COR-L47 (cell line): ENCODE results near the gene SLC35B2.
A peak's percentile ranks its signal among the peaks of the same experiment; 100 is the strongest.

ENCODE experiments used
- DNase-seq: peaks from one replicate; lab custom pipeline; 2025; lab: John Stamatoyannopoulos, UW

Gene SLC35B2

DNA sequence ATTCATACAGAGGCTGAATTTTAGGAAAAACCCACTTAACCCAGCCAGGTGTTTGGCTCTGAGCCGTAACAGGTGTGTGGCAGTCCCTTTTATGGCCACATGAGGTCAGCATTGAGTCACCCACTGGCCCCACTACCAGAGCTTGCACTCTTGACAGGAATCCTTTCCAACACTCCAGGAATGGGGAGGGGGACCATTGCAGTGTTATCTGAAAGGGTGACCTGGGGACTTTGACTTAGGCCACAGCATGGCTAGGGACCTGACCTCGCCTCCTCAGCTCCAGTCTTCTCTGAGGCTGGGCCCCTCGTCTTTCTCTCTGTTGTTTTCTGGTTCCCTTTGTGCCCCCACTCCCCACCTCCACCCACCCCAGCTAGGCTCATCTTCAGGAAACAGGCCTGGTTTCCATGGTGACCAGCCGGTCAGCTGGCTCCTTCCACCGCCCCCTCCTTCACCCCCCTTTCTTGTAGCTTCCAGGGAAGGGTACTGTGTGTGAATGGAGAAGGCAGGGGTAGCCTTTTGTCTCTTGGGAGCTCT, 10.8 kb upstream of the SLC35B2 start:
- peak; percentile 63 for DNase-seq

DNA sequence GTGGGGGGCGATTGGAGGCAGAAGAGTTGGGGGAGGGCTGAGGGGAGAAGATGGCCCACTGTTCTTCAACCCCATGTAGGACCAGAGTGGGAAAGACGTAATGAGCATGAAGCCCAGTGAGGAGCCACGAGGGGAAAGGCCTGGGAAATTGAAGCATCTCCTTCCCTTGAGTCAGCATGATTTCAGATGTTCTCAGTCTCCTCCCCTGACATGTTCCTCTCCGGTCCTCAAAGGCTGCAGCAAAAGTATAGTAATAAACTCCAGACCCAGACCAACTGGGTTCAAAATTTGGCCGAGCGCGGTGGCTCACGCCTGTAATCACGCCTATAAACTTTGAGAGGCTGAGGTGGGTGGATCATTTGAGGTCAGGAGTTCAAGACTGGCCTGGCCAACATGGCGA, 9.9 kb upstream of the SLC35B2 start:
- DNase-seq, result no peak

DNA sequence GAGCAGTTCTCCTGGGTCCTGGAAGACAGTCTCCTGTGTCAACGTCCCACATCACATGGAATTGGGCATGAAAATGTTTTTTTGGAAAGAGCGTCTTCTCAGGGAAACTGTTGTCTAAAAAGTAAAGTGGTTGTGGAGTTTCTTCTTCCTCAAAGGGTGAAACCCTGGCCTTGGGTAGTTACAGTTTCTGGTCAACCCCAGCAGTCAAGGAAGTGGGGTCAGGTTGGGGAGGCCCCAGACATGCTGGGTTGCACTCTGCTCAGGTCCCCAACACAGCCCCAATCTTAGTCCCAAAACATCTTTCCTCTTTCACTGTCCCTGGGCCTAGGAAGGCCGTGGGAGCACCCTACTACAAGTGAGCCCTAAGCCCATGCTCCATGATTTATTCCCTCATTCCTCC, 9.0 kb upstream of the SLC35B2 start:
- no peak for DNase-seq

DNA sequence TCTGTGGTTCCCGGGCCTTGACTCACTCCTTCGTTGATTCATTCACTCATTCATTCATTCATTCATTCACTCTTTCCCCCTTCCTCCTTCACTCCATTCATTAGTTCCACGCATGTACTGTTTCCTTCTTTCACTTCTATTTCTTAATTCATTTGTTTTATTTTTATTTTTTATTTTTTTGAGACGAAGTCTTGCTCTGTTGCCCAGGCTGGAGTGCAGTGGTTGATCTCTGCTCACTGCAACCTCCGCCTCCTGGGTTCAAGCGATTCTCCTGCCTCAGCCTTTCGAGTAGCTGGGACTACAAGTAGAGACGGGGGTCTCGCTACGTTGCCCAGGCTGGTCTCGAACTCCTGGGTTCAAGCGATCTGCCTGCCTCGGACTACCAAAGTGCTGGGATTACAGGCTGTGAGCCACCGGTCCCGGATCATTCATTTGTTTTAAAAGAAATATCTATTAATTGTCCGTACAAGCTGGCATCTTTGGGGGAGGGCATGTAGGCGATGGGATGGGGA, 8.4 kb upstream of the SLC35B2 start:
- DNase-seq, result no peak

DNA sequence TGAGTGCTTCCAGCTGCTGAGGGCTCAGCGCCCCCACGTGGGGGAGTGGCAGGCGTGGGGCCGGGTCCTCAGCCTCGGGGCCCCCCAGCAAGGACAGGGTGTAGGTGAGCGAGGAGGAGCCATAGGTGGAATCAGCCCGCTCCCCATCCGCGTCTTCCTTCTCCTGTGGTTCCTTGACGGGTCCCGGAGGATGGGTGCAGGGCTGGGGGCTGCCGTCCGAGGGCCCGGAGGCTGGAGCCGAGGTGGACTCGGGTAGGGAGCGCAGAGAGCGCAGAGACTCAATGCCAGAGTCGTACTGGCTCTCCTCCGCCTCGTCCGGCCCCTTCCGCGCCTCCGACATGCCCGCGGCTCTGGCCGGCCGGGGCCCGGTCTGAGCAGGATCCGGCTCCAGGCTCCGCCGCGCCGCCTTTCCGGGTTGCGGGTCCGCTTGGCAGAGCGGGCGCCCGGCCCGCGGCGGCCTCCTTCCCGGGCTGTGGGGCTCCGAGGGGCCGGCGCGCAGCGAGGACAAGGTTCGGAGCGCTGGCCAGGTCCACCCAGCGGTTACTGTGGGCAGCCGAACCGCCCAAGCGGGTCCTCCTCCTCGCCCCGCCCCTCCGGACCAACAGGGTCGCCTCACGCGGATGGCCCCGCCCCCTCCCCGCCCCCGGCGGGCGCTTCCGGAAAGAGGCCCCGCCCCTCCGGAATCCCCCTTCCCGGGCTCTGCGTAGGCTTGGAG, 7.8 kb upstream of the SLC35B2 start, which contains the start of gene NFKBIE:
Gene NFKBIE (minus strand): TSS at position 545 of the 715 bp plus-strand sequence. CDS start 205 bp downstream, at position 340.
- DNase-seq, result peak; percentile 87

DNA sequence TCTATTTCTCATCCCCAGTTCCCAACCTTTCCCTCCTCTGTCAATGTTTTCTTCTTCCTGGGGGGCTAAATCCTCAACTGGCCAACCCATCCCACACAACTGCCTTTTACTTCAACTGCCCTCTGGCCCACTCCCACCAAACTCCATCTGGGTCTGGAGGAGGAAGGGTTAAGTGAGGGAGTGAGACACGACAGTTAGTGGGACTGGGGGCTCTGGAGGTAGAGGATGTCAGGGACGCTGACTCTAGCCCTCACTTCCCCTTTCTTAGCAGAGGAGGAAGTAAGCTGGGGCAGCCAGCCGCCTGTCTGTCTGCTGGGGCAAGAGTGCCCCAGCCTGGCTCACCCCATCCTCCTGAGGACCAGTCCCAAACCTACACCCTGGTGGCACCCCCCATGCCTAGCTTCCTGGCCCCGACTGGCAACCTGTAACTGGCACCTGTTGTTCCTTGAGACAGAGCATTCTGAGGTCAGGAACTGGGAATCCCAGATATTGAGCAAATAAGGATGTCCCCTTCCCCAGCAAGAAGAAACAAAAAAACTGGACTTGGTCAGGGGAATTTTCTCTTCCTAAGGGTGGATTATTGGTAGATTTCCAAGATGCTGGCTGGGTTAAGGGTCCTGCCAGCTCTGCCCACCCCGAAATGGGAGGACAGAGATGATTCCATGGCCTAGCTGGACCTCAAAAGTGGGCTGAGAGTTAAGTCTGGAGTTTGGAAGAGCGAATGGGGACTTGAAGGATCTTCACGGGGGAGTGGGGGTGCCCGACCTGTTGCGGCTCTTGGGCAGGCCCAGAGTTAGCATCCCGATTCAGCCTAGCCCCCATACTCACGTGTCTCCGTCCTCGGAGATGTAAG, 7.1 kb upstream of the SLC35B2 start:
- no peak for DNase-seq

DNA sequence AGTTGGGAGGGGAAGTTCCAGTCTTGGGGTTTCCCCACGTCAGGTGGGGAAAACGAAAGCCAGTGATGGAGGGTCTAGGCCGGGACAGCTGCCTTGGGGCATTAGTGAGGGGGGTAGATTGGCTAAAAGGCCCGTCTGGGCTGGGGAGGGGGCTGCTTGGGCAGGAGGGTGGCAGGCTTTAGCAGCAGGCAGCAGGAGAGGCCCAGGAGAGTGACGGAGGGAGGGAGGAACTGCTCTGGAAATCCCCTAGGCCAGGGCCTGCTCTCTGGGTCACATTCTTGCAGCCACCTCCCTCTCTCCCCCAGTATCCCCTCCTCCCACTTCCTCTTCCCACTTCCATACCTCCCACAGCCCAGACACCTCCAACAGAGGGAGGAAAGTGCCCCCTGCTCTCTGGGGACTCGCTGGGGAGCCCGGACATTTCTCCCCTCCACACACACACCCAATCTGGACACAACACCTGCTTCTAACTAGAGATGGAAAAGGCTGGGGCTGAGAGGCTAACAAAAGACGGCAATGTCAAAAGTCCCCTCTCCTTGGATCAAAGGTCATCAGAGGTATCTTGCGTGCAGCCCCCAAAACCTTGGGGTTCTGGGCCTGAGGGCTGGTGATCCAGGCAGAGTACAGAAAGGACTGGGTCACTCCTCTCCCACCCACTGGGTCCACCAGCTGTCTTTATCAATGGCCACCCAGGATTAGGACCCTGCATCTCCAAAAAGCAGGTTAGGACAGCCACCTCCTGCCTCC, 6.2 kb upstream of the SLC35B2 start:
- no peak for DNase-seq

DNA sequence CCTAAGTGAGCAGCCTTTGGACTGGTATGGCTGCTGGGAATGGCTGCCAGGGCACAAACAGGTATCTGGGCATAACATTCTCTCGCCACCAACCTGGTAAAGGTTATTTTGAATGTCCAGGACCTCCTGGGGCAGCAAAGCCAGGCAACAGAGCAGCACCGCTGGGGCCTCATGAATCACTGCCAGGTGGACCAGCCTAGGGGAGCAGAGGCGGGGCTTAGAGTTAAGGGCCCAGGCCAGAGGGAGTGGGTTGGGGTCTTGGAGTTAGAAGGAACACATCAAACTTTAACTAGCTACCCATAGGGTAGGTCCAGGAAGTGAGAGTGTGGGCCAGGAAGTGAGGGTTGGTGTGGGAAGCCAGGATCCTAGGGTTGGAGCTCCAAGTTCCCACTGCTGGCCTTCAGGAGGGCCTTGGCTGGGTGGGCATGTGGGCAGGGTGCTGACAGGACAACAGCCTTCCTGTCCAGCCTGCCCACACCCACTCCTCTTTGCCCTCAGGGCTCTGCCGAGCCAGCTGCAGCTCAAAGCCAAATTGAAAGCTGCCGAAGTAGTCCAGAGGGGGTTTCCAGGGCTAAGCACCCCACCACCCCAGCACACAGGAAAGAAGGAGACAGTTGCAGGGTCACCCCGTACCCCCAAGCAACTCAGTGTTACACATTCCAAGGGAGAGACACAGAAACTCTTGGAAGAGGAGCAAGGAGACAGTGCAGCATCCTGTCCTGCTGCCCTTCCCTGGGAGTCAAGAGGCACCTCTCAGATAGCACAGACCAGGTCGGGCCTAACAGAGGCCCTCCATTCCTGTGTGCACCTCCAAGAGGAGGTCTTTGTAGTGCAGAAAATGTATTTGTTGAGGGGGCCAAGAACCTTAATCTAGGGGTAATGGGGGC, 5.4 kb upstream of the SLC35B2 start:
- DNase-seq, result no peak

DNA sequence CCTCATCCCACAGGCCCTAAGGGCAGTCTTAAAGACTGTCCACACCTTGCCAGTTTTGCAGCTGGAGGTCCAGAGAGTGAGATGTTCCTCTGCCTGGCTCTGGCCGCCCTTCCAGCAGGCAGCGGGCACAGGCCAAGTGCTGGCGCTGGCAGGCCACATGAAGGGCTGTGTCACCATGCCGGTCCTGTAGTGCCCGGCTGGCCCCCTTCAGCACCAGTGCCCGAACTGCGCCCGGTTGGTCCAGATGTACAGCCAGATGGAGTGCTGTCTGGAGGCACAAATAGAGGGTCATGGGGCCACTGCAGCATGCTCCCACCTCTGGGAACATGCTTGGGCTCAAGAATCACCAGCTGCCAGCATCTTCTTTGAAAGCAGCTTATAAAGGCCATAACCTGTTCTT, 4.3 kb upstream of the SLC35B2 start:
- no peak for DNase-seq

DNA sequence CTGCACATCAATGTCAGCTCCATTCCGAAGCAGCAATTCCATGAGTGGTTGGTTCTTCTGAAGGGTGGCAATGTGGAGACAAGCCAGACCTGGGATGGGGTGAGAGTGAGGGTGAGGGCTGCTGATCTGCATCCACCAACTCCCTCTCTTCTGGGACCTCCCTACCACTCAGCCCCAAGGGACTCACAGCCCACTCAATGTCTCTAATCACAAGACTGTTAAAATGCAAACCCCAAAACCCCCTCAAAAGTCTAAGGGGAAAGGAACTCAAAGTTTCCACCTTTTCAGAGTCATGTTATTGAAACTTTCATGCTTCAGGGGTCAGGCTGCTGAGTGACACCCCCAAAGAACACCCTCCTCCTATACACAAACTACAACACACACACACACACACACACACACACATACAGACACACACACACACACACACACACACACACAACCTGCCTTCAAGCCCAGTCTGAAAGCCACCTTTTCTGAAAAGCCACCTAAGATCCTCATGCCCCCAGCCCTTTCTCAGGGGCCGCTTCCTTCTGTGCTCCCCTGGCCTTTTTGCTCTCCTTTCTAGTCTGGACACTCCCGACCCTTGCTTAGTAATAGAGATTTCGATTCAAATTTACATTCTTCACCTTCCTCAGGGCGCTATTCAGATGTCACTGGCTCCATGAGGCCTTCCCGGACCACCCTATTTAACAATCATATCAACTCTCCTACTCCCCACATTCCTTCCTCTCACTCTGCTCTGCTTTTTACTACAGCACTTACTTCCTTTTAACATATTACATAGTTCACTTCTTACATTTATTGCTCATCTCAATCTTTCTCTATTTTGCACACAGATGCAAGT, 3.3 kb upstream of the SLC35B2 start:
- DNase-seq, result no peak

DNA sequence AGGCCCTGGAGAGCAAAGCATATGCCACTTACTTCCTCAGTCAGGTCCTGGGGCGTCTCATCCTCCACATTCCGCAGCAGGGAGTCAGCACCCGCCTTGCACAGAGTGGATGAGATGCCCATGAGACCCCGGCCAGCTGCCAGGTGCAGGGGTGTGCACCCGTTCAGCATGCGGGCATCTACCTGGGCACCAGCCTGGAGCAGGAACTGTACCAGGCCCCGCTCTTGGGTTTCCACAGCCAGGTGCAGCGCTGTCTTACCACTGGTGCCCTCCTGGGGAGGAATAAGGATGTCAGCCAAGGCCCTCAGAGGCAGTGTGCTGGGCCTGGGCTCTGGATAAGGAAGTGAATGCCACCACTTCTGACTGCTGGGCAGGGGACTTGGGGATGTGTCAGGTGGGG, 2.7 kb upstream of the SLC35B2 start:
- DNase-seq, result no peak

DNA sequence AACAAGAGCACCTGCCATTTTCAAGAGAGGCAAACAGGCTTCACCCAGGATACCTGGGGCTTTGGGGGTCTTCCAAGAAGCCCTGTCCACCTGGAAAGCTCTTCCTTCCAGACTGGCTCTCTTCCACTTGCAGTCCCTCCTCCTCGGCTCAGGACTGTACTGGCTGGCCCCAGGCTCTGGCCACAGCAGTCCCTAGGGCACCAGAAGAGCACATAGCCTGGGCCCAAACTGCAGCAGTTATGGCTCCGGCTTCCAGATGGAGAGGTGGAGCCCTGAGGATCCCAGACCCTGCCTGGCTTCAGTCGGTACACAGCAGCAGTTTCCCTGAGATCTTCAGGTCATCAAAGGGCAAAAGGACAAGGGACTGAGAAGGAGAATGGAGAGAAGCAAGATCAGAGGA, 1.6 kb upstream of the SLC35B2 start:
- DNase-seq, result no peak

DNA sequence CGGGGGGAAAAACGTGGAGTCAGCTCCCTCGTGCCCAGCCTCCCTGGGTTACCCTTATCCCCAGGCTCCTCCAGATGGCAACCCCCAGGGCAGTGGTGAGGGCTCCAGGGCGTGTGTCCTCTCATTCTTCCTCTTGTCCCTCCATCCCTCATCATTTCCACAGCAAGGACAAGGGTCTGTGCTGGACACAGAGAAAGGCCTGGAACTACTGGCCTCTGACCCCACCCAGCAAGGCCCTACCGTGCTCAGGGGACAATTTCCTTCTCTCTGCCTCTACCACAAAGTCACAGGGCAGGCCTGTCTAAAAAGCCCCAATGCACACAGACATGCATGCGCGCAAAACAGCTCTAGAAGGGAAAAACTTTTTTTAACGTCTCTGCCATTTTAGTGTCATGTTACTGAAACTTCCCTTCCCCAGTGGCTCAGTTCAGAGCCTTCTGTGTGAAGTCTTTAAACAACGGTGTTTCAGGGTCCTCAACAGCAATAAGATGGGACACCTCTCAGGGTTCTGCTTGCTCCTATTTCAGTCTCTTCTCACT, 1.1 kb upstream of the SLC35B2 start:
- DNase-seq, result no peak

DNA sequence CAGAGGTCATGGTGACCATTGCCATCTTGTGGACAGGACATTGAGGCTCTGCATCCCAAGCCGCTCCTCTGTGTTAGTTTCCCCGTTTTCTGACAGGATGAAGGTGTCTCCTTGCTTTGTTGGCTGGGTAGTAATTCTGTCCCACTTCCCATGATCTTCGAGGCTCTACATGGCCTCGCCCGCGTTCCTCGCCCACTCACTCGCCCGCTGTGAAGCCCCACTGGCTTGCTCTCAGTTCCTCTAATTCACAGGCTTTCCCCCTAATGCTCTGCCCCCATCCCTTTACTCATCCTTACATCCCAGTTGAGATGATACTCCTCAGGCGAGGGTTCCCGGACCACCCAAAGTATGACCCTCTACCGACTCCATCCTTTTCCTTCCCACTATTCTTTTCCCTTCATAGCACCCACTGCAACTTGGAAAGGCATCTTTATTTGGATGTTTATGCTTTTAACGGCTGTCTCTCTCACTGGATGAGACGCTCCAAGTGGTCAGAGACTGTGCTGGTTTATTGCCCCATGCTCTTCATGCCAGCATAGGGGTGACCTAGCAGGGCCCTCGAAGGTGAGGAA, 511 bp upstream of the SLC35B2 start:
- no peak for DNase-seq

DNA sequence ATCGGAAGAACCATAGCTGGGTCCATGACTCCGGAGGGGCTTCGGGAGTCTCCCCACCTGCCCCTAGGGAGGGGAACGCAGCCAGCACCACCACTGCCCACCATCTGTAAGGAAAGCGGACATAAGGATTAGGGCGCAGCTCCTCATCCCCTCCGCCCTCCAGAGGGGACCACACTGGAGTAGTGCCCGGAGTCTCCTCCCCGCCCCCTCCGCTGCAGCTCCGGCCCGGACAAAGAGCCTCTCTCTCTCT, 628 bp downstream of the SLC35B2 start:
- no peak for DNase-seq

DNA sequence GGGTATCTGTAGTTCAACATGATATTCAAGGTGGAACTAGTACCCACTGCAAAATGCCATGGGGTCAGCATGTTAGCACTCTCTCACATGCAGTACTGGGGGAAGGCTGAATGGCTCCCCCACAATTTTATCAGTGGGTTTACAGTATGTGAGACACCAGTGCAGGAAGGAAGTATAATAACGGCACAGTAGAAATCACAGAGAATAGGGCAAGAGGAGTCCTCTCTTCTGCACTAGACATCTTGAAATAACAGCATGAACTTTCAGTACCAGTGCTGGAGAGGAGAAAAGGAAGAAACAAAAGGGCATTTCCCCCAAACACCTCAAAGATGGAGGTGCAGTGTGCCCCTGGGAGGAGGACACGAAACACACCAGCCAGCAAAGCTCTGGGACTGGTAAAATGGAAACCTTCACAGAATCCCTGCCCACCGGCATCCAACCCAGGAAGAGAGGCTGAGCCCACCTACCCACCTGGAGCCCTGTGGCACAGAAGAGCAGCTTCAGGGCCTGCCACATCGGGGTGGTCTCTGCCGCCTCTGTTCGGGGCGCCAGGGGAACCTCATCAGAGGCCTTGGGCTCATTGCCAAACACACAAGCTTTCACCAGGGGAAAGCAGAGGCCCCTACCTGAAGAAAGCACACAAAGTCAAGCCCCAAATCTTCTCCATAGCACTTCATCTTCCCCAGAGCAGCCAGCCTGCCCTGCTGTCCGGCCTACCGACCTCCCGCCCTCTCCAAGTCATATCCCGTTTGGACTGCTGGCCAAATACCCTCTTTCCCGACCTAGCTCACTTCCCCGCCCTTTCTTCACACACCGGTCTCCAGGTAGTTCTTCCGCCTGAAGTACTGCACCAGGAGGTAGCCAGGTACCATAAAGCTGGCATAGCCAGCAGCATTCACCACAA, 1.2 kb downstream of the SLC35B2 start:
- no peak for DNase-seq

DNA sequence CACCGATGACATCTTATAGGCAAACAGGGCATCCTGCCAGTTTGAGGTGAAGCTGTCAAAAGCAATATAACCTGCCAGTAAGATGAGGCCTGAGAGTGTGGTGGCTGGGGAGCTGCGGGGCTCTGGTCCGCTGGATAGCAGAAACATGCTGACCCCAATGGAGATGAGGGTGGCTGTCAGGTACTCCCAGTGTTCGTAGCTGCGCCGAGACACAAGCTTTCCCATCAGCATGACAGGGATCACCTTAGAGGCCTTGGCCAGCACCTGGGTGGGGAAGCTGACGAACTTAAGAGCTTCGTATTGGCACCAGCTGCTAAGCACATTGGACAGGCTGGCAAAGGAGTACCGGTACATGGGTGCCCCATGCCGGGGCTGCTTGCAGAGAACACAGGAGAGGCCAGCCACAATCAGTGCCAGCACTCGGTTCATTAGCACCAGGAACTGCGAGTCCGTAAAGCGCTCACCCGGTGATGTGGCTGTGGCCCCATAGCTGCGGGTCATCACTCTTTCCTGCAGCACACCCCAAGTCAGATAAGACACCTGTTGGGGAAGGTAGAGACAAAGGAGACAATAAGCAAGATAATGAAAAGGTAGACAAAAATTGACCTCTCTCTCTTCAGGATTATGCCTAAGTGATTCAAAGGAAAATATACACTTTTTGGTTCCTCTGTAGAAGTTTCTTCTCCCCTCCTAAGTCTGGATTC, 2.1 kb downstream of the SLC35B2 start:
- no peak for DNase-seq
